ENCODE results near the gene MFAP1.

GRCh38 chr15:43872416-43873020 lies 48.0 kb upstream of the MFAP1 start:
- TF ChIP-seq, protein P1, sequence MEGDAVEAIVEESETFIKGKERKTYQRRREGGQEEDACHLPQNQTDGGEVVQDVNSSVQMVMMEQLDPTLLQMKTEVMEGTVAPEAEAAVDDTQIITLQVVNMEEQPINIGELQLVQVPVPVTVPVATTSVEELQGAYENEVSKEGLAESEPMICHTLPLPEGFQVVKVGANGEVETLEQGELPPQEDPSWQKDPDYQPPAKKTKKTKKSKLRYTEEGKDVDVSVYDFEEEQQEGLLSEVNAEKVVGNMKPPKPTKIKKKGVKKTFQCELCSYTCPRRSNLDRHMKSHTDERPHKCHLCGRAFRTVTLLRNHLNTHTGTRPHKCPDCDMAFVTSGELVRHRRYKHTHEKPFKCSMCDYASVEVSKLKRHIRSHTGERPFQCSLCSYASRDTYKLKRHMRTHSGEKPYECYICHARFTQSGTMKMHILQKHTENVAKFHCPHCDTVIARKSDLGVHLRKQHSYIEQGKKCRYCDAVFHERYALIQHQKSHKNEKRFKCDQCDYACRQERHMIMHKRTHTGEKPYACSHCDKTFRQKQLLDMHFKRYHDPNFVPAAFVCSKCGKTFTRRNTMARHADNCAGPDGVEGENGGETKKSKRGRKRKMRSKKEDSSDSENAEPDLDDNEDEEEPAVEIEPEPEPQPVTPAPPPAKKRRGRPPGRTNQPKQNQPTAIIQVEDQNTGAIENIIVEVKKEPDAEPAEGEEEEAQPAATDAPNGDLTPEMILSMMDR (IDR thresholded peaks at IDR 0.05 in 8 of 11, conservative IDR thresholded peaks at IDR 0.05 in 3 of 11) = peak in 8 of 11 experiments; percentile 16 to 56 (median 34)
- TF ChIP-seq POLR2A (IDR thresholded peaks at IDR 0.05) = no peak
- no peak for TF ChIP-seq POLR2AphosphoS5 (IDR thresholded peaks at IDR 0.05)

Measured in spleen (tissue), 7 donors.